HG03060 (cell line): ENCODE data around the gene UBAP2.
"Not testable (repeated sequence)": the region's sequence is repeated elsewhere in the genome, so short reads cannot be mapped to it uniquely, and the experiment has no call there.

Experiments
- ATAC-seq: cut with Tn5 transposase; IDR thresholded peaks from one replicate; pipeline ENCODE4 v1.9.1; 2021; ENCODE audit warnings: low read depth, moderate number of reproducible peaks; ENCODE audit not compliant: unreplicated experiment

Gene UBAP2

GRCh38 chr9:33992632-33993031 lies 56.1 kb downstream of the UBAP2 start:
- no peak for ATAC-seq

- peak; percentile 96 for ATAC-seq
Measured at GRCh38 chr9:33988219-33988890, 60.3 kb downstream of the UBAP2 start.

- no peak for ATAC-seq
Measured at GRCh38 chr9:33976414-33976813, 72.3 kb downstream of the UBAP2 start.

GRCh38 chr9:33972698-33973097 lies 76.0 kb downstream of the UBAP2 start:
- ATAC-seq, result no peak

- ATAC-seq, result no peak
Measured at GRCh38 chr9:33964086-33964768, 84.5 kb downstream of the UBAP2 start.

- ATAC-seq, result not testable (repeated sequence)
Measured at GRCh38 chr9:33962468-33962867, 86.2 kb downstream of the UBAP2 start.

GRCh38 chr9:33959725-33960124 lies 89.0 kb downstream of the UBAP2 start:
- ATAC-seq, result no peak

GRCh38 chr9:33956544-33956943 lies 92.1 kb downstream of the UBAP2 start:
- ATAC-seq, result no peak

- ATAC-seq, result no peak
Measured at GRCh38 chr9:33952066-33952465, 96.6 kb downstream of the UBAP2 start.

GRCh38 chr9:33950371-33950770 lies 98.3 kb downstream of the UBAP2 start:
- no peak for ATAC-seq

- no peak for ATAC-seq
Measured at GRCh38 chr9:33946779-33947535, 101.7 kb downstream of the UBAP2 start.

GRCh38 chr9:33943389-33943788 lies 105.3 kb downstream of the UBAP2 start:
- no peak for ATAC-seq

GRCh38 chr9:33942471-33943083 lies 106.1 kb downstream of the UBAP2 start:
- no peak for ATAC-seq

GRCh38 chr9:33939924-33940874 lies 108.5 kb downstream of the UBAP2 start:
- ATAC-seq, result no peak

- ATAC-seq, result no peak
Measured at GRCh38 chr9:33934188-33934878, 114.4 kb downstream of the UBAP2 start.

- ATAC-seq, result no peak
Measured at GRCh38 chr9:33932078-33932807, 116.4 kb downstream of the UBAP2 start.

- ATAC-seq, result no peak
Measured at GRCh38 chr9:33931326-33931725, 117.4 kb downstream of the UBAP2 start.

GRCh38 chr9:33927694-33928093 lies 121.0 kb downstream of the UBAP2 start:
- ATAC-seq, result no peak
